Measurements from ENCODE around the gene SERPINH1. TPM values are rescaled to one million over a fixed set of nuclear protein-coding genes. Genes with fewer than 3 reads are reported as not detected.

SERPINH1 gene
- total and polyA plus RNA-seq, 2 of the 13 experiments (the other 11 are each of a cell fraction or from before 2014, with no cell fraction given), result 83.6 to 83.8 TPM

DNA sequence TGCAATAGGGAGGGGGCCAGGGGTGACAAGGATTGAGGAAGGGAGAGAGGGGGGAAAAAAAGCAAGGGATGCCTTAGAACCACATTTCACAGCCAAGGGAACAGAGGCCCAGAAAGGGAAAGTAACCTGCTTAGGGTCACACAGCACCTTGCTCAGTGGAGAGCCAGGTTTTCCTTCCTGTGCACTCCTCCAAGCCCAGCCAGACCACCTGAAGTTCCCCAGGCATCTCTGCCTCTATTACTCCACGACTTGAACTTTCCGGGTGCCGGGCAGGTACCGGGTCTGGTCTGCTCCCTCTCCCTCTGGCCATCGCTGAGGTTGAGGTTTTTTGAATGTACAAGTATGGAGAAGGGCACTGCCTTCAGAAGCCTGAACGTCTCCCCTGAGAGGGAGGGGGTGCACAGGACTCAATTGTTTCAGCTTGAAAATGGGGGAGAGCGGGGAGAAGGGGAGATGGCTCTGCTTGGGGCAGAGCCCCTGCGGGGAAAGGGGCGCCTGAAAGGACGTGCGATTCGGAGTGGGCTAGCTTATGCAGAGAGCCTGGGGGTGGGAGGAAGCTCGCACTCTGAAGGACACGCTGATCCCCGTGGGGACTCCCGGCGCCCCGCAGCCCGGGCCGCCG is 516 bp upstream of the SERPINH1 start:
- in situ Hi-C loops (cut with HindIII; ENCODE audit: extremely low pct_ligation_motif_present, low pct_unique_long_range_greater_than_20kb), result no loop called here
- ChIA-PET POLR2A (interaction anchor here (0.8 to 2.0 kb wide), 11 partner anchors 8 to 160 kb away, joined by 3 to 31 read pairs (median 4); no protein-coding TSS in a partner anchor), CTCF (ENCODE audit: low intra/inter-chr PET ratio, low total read pairs) (no interaction called here)
- no peak overlapping the region for H3K27ac ChIP-seq (ENCODE audit: extremely low read length, insufficient read depth, low read length)
- ATAC-seq (no peak; the same call in 2 of the 3 replicates), FAIRE-seq (no peak), DNase-seq (ENCODE audit: low spot score) (no peak)
- H3K4me2 ChIP-seq (ENCODE audit: low read depth, low read length), result peak overlapping the region; percentile 90
- H2AFZ ChIP-seq (ENCODE audit: low read length), result no peak overlapping the region
- H3K4me1 ChIP-seq (ENCODE audit: insufficient read depth, low read length), result peaks cover 75% of the 10 kb centered on the region
- H3K79me2 ChIP-seq (ENCODE audit: insufficient read depth, low read length), result peaks cover 31% of the 10 kb centered on the region
- intact Hi-C loops (cut with micrococcal nuclease; ENCODE audit: unreplicated experiment), result no loop called here
- no TSS peak for BruUV-seq (replicated peaks)
- no peaks in the 10 kb centered on the region for H3K9me3 ChIP-seq (ENCODE audit: low read length)
- no peaks in the 10 kb centered on the region; a peak in 1 of 5 replicates for H3K27me3 ChIP-seq (ENCODE audit: control insufficient read depth in 1 of 2, insufficient read depth in 2 of 2, low read length in 2 of 2)
- peak overlapping the region; percentile 83 for H3K9ac ChIP-seq (ENCODE audit: insufficient read depth, low read depth, low read length)
- WGBS (ENCODE audit: low lambda C conversion rate), result 21% methylated on average over 13 of the region's 21 CpGs
- H3K36me3 ChIP-seq (replicated peaks in 1 of 2; ENCODE audit: control insufficient read depth in 1 of 2, insufficient read depth in 2 of 2, low read length in 2 of 2), result peaks cover 0 to under 1% of the 10 kb centered on the region in 2 experiments; a peak in 2 of 5 replicates
- H3K4me3 ChIP-seq (replicated peaks in 1 of 3; ENCODE audit: insufficient read depth in 1 of 3, low read depth in 2 of 3, low read length in 3 of 3), result peak overlapping the region; percentile 69 to 91 (median 90)
- H4K20me1 ChIP-seq (ENCODE audit: insufficient read depth, low read length), result no peaks in the 10 kb centered on the region
- no peak for TF ChIP-seq ZNF225 (CRISPR knock-in tag; IDR thresholded peaks at IDR 0.05)
- no peak for TF ChIP-seq ASH2L (IDR thresholded peaks at IDR 0.05; ENCODE audit: insufficient read length, low read depth, low read length)
- no peak for TF ChIP-seq FOXA1 (IDR thresholded peaks at IDR 0.05)
- no peak for TF ChIP-seq FOXA1 (CRISPR knock-in tag; IDR thresholded peaks at IDR 0.05)
- TF ChIP-seq ZNF841 (CRISPR knock-in tag; IDR thresholded peaks at IDR 0.05; ENCODE audit: borderline replicate concordance), result no peak
- TF ChIP-seq NCOA1 (CRISPR knock-in tag; IDR thresholded peaks at IDR 0.05), result 0 out of 2 replicates have a peak, but pooled peaks have one; percentile 32
- TF ChIP-seq ZNF629 (CRISPR knock-in tag; conservative IDR thresholded peaks at IDR 0.05), result peak; percentile 72
- TF ChIP-seq ZMAT3 (CRISPR knock-in tag; conservative IDR thresholded peaks at IDR 0.05), result 0 out of 2 replicates have a peak, but pooled peaks have one; percentile 18
- peak; percentile 98 for TF ChIP-seq ZNF768 (CRISPR knock-in tag; IDR thresholded peaks at IDR 0.05)
- TF ChIP-seq KDM5A (IDR thresholded peaks at IDR 0.05; ENCODE audit: borderline replicate concordance, low read length), result no peak
- 0 out of 2 replicates have a peak, but pooled peaks have one; percentile 15 for TF ChIP-seq ZNF317 (CRISPR knock-in tag; IDR thresholded peaks at IDR 0.05)
- TF ChIP-seq, protein P1, sequence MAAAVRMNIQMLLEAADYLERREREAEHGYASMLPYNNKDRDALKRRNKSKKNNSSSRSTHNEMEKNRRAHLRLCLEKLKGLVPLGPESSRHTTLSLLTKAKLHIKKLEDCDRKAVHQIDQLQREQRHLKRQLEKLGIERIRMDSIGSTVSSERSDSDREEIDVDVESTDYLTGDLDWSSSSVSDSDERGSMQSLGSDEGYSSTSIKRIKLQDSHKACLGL (CRISPR knock-in tag; IDR thresholded peaks at IDR 0.05), result no peak
- no peak for TF ChIP-seq KAT2B (IDR thresholded peaks at IDR 0.05; ENCODE audit: borderline replicate concordance, low read depth, low read length)
- TF ChIP-seq RARG (CRISPR knock-in tag; IDR thresholded peaks at IDR 0.05; ENCODE audit: low read depth), result no peak
- TF ChIP-seq ZNF567 (CRISPR knock-in tag; IDR thresholded peaks at IDR 0.05; ENCODE audit: borderline replicate concordance), result no peak
- TF ChIP-seq, protein P2, sequence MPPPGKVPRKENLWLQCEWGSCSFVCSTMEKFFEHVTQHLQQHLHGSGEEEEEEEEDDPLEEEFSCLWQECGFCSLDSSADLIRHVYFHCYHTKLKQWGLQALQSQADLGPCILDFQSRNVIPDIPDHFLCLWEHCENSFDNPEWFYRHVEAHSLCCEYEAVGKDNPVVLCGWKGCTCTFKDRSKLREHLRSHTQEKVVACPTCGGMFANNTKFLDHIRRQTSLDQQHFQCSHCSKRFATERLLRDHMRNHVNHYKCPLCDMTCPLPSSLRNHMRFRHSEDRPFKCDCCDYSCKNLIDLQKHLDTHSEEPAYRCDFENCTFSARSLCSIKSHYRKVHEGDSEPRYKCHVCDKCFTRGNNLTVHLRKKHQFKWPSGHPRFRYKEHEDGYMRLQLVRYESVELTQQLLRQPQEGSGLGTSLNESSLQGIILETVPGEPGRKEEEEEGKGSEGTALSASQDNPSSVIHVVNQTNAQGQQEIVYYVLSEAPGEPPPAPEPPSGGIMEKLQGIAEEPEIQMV (CRISPR knock-in tag; IDR thresholded peaks at IDR 0.05; ENCODE audit: low read depth), result no peak
- 0 out of 2 replicates have a peak, but pooled peaks have one; percentile 5 for TF ChIP-seq FOXC1 (CRISPR knock-in tag; IDR thresholded peaks at IDR 0.05; ENCODE audit: borderline replicate concordance)
- TF ChIP-seq ZMYM2 (CRISPR knock-in tag; IDR thresholded peaks at IDR 0.05), result no peak
- peak; percentile 9; the same call in 1 of the 2 replicates for TF ChIP-seq ZNF235 (CRISPR knock-in tag; IDR thresholded peaks at IDR 0.05; ENCODE audit: borderline replicate concordance)
- TF ChIP-seq SOX6 (IDR thresholded peaks at IDR 0.05), result no peak
- peak; percentile 5; the same call in 1 of the 2 replicates for TF ChIP-seq SOX6 (CRISPR knock-in tag; IDR thresholded peaks at IDR 0.05)

All from HepG2 (cell line).